ENCODE data around the gene ARSG.
A peak's percentile ranks its signal among the peaks of the same experiment; 100 is the strongest.

- TF ChIP-seq, protein P1, sequence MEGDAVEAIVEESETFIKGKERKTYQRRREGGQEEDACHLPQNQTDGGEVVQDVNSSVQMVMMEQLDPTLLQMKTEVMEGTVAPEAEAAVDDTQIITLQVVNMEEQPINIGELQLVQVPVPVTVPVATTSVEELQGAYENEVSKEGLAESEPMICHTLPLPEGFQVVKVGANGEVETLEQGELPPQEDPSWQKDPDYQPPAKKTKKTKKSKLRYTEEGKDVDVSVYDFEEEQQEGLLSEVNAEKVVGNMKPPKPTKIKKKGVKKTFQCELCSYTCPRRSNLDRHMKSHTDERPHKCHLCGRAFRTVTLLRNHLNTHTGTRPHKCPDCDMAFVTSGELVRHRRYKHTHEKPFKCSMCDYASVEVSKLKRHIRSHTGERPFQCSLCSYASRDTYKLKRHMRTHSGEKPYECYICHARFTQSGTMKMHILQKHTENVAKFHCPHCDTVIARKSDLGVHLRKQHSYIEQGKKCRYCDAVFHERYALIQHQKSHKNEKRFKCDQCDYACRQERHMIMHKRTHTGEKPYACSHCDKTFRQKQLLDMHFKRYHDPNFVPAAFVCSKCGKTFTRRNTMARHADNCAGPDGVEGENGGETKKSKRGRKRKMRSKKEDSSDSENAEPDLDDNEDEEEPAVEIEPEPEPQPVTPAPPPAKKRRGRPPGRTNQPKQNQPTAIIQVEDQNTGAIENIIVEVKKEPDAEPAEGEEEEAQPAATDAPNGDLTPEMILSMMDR (IDR thresholded peaks at IDR 0.05), result no peak
- peak in 1 of 3 donors; percentile 9 for TF ChIP-seq POLR2AphosphoS5 (IDR thresholded peaks at IDR 0.05)
Measured at GRCh38 chr17:68384471-68384870, 93.2 kb downstream of the ARSG start.
